ENCODE data around the gene PCNT. TPM values are rescaled to one million over a fixed set of nuclear protein-coding genes. Genes with fewer than 3 reads are reported as not detected.

PCNT gene
- polyA plus RNA-seq, 1 experiment: 8.5 TPM

DNA sequence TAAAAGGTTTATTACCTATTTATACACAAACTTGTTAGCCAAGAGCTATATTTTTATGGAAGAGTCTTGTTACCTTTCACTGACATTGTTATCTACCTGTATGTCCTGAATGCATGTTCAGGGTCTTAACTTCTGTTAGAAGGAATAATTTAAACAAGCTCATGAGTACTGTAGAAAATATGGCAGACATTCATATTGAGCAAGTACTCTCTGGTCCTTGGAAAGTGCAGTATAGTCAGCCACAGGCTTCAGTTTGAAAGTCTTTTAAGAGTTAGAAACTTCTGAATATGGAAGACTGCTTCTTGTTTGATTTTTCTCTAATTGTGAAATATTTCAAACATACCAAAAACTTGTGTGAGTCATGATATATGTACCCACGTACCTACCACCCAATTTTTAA, 151.3 kb downstream of the PCNT start:
- TF ChIP-seq, protein P1, sequence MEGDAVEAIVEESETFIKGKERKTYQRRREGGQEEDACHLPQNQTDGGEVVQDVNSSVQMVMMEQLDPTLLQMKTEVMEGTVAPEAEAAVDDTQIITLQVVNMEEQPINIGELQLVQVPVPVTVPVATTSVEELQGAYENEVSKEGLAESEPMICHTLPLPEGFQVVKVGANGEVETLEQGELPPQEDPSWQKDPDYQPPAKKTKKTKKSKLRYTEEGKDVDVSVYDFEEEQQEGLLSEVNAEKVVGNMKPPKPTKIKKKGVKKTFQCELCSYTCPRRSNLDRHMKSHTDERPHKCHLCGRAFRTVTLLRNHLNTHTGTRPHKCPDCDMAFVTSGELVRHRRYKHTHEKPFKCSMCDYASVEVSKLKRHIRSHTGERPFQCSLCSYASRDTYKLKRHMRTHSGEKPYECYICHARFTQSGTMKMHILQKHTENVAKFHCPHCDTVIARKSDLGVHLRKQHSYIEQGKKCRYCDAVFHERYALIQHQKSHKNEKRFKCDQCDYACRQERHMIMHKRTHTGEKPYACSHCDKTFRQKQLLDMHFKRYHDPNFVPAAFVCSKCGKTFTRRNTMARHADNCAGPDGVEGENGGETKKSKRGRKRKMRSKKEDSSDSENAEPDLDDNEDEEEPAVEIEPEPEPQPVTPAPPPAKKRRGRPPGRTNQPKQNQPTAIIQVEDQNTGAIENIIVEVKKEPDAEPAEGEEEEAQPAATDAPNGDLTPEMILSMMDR (IDR thresholded peaks at IDR 0.05; ENCODE audit: low read depth, low read length): no peak
- POLR2A ChIA-PET: interaction anchor here (0.7 kb wide), 1 partner anchor 16 kb away, joined by 3 read pairs; no protein-coding TSS in a partner anchor
- DNase-seq (ENCODE audit: low read depth, low spot score): no peak
- Histone ChIP-seq H3K4me3 (ENCODE audit: low read depth, low read length) (no peak overlapping the region), H3K27me3 (ENCODE audit: control insufficient read depth, insufficient read depth, low read length) (no peaks in the 10 kb centered on the region), H3K27ac (ENCODE audit: low read depth, low read length) (no peak overlapping the region), H3K9me3 (ENCODE audit: control insufficient read depth, insufficient read depth, low read length) (no peaks in the 10 kb centered on the region)
- CTCF ChIA-PET: no interaction called here

DNA sequence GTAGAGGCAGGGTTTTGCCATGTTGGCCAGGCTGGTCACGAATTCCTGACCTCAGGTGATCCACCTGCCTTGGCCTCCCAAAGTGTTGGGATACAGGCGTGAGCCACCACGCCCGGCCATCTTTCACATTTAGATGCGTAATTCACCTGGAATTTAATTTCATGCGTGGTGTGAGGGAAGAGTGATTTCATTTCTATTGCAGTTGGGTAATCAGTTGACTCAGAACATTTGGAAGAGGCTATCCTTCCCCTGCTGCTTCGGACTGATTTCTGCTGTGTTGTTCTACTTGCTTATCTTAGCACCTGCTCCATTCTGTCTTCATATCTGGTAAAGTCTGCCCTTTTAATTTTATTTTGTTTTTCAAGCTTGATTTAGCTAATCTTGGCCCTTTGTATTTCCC, 153.8 kb downstream of the PCNT start:
- Histone ChIP-seq H3K27ac (ENCODE audit: low read depth, low read length) (no peak overlapping the region), H3K27me3 (ENCODE audit: control insufficient read depth, insufficient read depth, low read length) (no peaks in the 10 kb centered on the region), H3K9me3 (ENCODE audit: control insufficient read depth, insufficient read depth, low read length) (no peaks in the 10 kb centered on the region), H3K4me3 (ENCODE audit: low read depth, low read length) (no peak overlapping the region)
- POLR2A ChIA-PET: no interaction called here
- TF ChIP-seq, protein P1 (IDR thresholded peaks at IDR 0.05; ENCODE audit: low read depth, low read length): no peak
- CTCF ChIA-PET: no interaction called here
- no peak for DNase-seq (ENCODE audit: low read depth, low spot score)

DNA sequence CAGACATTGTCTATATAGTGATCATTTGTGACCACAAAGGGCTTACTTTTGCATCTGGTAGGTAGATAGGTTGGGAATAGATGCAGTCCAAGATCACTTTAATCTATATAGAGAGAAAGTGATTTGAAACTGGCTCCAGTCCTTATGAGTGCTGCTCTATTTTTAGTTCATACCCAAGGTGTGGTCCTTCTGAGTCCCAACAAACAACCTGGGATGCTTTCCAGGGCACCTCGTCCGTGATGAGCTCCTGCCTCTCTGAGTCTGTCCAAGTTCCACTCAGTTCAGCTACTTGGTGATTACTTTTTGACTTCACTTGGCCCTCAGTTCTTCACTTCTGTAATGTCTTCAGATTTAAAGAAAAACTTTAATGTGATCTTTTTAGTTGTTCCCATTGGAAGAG, 155.0 kb downstream of the PCNT start:
- H3K9me3 ChIP-seq (ENCODE audit: control insufficient read depth, insufficient read depth, low read length): no peaks in the 10 kb centered on the region
- no peak for DNase-seq (ENCODE audit: low read depth, low spot score)
- TF ChIP-seq, protein P1 (IDR thresholded peaks at IDR 0.05; ENCODE audit: low read depth, low read length): no peak
- ChIA-PET CTCF (no interaction called here), POLR2A (no interaction called here)
- H3K27me3 ChIP-seq (ENCODE audit: control insufficient read depth, insufficient read depth, low read length): no peaks in the 10 kb centered on the region
- H3K4me3 ChIP-seq (ENCODE audit: low read depth, low read length): no peak overlapping the region
- no peak overlapping the region for H3K27ac ChIP-seq (ENCODE audit: low read depth, low read length)

DNA sequence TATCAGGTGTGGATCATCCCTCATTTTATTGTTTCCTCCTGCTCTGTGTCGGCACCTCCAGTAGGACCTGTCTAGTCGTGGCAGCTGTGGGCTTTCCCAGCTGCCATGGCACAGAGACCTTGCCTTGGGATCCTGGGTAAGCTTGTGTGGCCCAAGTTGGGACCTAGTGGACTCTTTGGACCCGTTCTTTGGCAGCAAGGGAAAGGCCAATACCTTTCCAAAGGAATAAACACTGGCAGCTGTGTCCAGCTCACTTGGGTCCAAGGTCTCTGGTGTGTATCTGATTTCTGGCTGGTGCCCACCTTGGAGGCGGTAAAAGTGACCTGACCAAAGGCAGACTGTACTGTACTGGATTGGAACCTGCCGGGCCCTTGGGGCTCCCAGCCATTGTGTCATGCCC, 156.5 kb downstream of the PCNT start:
- CTCF ChIA-PET: no interaction called here
- no peak for DNase-seq (ENCODE audit: low read depth, low spot score)
- Histone ChIP-seq H3K27ac (ENCODE audit: low read depth, low read length) (no peak overlapping the region), H3K9me3 (ENCODE audit: control insufficient read depth, insufficient read depth, low read length) (no peaks in the 10 kb centered on the region), H3K27me3 (ENCODE audit: control insufficient read depth, insufficient read depth, low read length) (no peaks in the 10 kb centered on the region), H3K4me3 (ENCODE audit: low read depth, low read length) (no peak overlapping the region)
- TF ChIP-seq, protein P1 (IDR thresholded peaks at IDR 0.05; ENCODE audit: low read depth, low read length): no peak
- POLR2A ChIA-PET: no interaction called here

DNA sequence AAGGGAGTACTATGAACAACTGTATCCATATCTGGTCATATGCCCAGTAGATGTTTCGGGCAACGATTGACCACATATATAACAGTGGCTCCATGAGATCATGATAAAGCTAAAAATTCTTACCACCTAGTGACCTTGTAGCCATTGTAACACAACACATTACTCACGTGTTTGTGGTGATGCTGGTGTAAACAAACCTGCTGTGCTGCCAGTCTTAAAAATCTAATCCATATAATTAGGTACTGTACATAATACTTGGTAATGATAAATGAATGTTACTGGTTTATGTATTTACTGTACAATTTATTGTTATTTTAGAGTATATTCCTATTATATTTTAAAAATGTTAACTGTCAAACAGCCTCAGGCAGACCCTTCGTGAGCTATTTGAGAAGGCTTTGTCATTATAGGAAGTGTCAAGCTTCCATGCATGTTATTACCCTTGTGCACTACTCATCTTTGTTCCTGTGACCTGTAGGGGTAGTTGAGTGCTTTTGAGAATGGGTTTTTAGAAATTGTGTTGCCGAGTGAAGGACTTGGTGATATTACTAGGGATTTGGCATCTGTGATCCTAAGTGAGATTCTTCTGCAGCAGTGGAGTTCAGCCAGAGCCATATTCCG, 158.4 kb downstream of the PCNT start:
- no peaks in the 10 kb centered on the region for H3K9me3 ChIP-seq (ENCODE audit: control insufficient read depth, insufficient read depth, low read length)
- H3K27me3 ChIP-seq (ENCODE audit: control insufficient read depth, insufficient read depth, low read length): no peaks in the 10 kb centered on the region
- no peak for DNase-seq (ENCODE audit: low read depth, low spot score)
- CTCF ChIA-PET: interaction anchor here (0.6 kb wide), 1 partner anchor 65 kb away, joined by 3 read pairs; no protein-coding TSS in a partner anchor
- no peak overlapping the region for H3K27ac ChIP-seq (ENCODE audit: low read depth, low read length)
- POLR2A ChIA-PET: no interaction called here
- H3K4me3 ChIP-seq (ENCODE audit: low read depth, low read length): no peak overlapping the region
- TF ChIP-seq, protein P1 (IDR thresholded peaks at IDR 0.05; ENCODE audit: low read depth, low read length): no peak
